ENCODE measurements around the gene BCL7A. TPM values are rescaled to one million over a fixed set of nuclear protein-coding genes. Genes with fewer than 3 reads are reported as not detected.

BCL7A gene
- total and polyA plus RNA-seq, 4 donors: 3.5 to 8.3 (median 4.9) TPM

DNA sequence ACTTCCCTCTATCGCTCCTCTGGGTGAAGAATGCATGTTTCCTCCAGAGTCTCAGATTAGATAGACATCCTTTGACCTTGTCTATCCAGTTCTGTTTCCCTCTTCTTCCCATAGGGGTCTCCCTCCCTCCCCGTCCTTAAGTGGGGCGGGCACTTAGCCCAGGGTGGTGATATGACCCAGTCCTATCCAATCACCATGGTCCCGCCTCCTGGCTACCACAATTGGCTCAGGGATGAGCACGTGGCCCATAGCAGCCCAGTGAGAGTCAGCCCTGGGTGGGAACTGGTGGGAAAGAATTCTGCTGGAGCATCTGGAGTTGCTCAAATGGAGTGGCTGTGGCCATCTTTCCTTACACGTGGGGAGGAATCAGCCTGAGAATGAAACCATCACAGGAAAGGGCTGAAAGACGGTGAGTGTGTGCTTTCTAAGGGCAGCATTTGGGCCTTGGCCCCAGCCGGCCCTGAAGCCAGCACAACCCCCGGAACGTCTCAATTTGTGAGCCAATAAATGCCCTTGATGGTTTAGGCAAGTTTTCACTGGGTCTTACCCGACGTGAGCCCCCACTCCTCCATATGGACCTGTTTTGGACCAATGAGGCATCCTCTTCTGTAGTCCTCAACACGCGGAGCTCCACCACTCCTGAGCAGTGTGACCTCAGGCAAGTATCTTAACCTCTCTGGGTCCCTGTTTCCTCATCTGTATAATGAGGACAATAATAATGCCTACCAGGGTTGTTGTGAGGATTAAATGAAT, 42.5 kb downstream of the BCL7A start:
- Histone ChIP-seq H3K4me3 (ENCODE audit: low read depth in 1 of 3, low read length in 3 of 3) (no peak overlapping the region), H3K9ac (ENCODE audit: low read depth in 1 of 2, low read length in 2 of 2) (no peak overlapping the region), H3K27me3 (ENCODE audit: control insufficient read depth in 4 of 4, insufficient read depth in 4 of 4, low read length in 3 of 4) (no peaks in the 10 kb centered on the region), H3K9me3 (ENCODE audit: control insufficient read depth in 4 of 4, low read length in 3 of 4) (no peaks in the 10 kb centered on the region), H3K27ac (ENCODE audit: low read depth in 1 of 2, low read length in 2 of 2) (peak overlapping the region; percentile 89 to 91), H3K36me3 (ENCODE audit: control insufficient read depth in 4 of 4, insufficient read depth in 3 of 4, low read depth in 1 of 4, low read length in 3 of 4) (peaks cover 0 to 3% (median 0%) of the 10 kb centered on the region in 4 donors), H3K4me1 (ENCODE audit: control insufficient read depth in 4 of 4, insufficient read depth in 4 of 4, low read length in 3 of 4) (peaks cover 14 to 27% (median 24%) of the 10 kb centered on the region in 4 donors)
- WGBS: 73% methylated on average over 14 of the region's 14 CpGs
- TF ChIP-seq, protein P1, sequence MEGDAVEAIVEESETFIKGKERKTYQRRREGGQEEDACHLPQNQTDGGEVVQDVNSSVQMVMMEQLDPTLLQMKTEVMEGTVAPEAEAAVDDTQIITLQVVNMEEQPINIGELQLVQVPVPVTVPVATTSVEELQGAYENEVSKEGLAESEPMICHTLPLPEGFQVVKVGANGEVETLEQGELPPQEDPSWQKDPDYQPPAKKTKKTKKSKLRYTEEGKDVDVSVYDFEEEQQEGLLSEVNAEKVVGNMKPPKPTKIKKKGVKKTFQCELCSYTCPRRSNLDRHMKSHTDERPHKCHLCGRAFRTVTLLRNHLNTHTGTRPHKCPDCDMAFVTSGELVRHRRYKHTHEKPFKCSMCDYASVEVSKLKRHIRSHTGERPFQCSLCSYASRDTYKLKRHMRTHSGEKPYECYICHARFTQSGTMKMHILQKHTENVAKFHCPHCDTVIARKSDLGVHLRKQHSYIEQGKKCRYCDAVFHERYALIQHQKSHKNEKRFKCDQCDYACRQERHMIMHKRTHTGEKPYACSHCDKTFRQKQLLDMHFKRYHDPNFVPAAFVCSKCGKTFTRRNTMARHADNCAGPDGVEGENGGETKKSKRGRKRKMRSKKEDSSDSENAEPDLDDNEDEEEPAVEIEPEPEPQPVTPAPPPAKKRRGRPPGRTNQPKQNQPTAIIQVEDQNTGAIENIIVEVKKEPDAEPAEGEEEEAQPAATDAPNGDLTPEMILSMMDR (IDR thresholded peaks at IDR 0.05; ENCODE audit: low read depth, low read length, missing input control): peak; percentile 18
- no peak for TF ChIP-seq HNF4G (IDR thresholded peaks at IDR 0.05)
- TF ChIP-seq YY1 (IDR thresholded peaks at IDR 0.05): no peak
- TF ChIP-seq, protein P2, sequence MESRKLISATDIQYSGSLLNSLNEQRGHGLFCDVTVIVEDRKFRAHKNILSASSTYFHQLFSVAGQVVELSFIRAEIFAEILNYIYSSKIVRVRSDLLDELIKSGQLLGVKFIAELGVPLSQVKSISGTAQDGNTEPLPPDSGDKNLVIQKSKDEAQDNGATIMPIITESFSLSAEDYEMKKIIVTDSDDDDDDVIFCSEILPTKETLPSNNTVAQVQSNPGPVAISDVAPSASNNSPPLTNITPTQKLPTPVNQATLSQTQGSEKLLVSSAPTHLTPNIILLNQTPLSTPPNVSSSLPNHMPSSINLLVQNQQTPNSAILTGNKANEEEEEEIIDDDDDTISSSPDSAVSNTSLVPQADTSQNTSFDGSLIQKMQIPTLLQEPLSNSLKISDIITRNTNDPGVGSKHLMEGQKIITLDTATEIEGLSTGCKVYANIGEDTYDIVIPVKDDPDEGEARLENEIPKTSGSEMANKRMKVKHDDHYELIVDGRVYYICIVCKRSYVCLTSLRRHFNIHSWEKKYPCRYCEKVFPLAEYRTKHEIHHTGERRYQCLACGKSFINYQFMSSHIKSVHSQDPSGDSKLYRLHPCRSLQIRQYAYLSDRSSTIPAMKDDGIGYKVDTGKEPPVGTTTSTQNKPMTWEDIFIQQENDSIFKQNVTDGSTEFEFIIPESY (IDR thresholded peaks at IDR 0.05): no peak
- no peak for TF ChIP-seq GABPA (IDR thresholded peaks at IDR 0.05 in 1 of 2, conservative IDR thresholded peaks at IDR 0.05 in 1 of 2)
- TF ChIP-seq, protein P3, sequence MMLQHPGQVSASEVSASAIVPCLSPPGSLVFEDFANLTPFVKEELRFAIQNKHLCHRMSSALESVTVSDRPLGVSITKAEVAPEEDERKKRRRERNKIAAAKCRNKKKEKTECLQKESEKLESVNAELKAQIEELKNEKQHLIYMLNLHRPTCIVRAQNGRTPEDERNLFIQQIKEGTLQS (IDR thresholded peaks at IDR 0.05): no peak
- TF ChIP-seq TAF1 (conservative IDR thresholded peaks at IDR 0.05): no peak
- TF ChIP-seq, protein P4, sequence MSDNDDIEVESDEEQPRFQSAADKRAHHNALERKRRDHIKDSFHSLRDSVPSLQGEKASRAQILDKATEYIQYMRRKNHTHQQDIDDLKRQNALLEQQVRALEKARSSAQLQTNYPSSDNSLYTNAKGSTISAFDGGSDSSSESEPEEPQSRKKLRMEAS (IDR thresholded peaks at IDR 0.05): peak; percentile 6
- no peak for TF ChIP-seq FOXA1 (IDR thresholded peaks at IDR 0.05)
- TF ChIP-seq RAD21 (IDR thresholded peaks at IDR 0.05): peak in 1 of 2 donors; percentile 32
- no peak for TF ChIP-seq FOXA2 (IDR thresholded peaks at IDR 0.05)
- peak; percentile 66 for TF ChIP-seq NR2F2 (IDR thresholded peaks at IDR 0.05)
- TF ChIP-seq, protein P5, sequence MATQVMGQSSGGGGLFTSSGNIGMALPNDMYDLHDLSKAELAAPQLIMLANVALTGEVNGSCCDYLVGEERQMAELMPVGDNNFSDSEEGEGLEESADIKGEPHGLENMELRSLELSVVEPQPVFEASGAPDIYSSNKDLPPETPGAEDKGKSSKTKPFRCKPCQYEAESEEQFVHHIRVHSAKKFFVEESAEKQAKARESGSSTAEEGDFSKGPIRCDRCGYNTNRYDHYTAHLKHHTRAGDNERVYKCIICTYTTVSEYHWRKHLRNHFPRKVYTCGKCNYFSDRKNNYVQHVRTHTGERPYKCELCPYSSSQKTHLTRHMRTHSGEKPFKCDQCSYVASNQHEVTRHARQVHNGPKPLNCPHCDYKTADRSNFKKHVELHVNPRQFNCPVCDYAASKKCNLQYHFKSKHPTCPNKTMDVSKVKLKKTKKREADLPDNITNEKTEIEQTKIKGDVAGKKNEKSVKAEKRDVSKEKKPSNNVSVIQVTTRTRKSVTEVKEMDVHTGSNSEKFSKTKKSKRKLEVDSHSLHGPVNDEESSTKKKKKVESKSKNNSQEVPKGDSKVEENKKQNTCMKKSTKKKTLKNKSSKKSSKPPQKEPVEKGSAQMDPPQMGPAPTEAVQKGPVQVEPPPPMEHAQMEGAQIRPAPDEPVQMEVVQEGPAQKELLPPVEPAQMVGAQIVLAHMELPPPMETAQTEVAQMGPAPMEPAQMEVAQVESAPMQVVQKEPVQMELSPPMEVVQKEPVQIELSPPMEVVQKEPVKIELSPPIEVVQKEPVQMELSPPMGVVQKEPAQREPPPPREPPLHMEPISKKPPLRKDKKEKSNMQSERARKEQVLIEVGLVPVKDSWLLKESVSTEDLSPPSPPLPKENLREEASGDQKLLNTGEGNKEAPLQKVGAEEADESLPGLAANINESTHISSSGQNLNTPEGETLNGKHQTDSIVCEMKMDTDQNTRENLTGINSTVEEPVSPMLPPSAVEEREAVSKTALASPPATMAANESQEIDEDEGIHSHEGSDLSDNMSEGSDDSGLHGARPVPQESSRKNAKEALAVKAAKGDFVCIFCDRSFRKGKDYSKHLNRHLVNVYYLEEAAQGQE (IDR thresholded peaks at IDR 0.05): no peak
- TF ChIP-seq SP1 (IDR thresholded peaks at IDR 0.05): no peak
- no peak for TF ChIP-seq JUND (IDR thresholded peaks at IDR 0.05)
- no peak for TF ChIP-seq EGR1 (IDR thresholded peaks at IDR 0.05; ENCODE audit: low read depth in 2 of 2)
- TF ChIP-seq RXRA (IDR thresholded peaks at IDR 0.05): no peak
- no peak for TF ChIP-seq HNF4A (conservative IDR thresholded peaks at IDR 0.05)
- peak; percentile 78 for DNase-seq (ENCODE audit: low spot score)
